HG03457 (cell line): ENCODE results near the gene ACOT11.

Source experiments
- ATAC-seq: cut with Tn5 transposase; IDR thresholded peaks from one replicate; pipeline ENCODE4 v1.9.1; 2021; ENCODE audit warnings: moderate number of reproducible peaks; ENCODE audit not compliant: unreplicated experiment

Gene ACOT11

DNA sequence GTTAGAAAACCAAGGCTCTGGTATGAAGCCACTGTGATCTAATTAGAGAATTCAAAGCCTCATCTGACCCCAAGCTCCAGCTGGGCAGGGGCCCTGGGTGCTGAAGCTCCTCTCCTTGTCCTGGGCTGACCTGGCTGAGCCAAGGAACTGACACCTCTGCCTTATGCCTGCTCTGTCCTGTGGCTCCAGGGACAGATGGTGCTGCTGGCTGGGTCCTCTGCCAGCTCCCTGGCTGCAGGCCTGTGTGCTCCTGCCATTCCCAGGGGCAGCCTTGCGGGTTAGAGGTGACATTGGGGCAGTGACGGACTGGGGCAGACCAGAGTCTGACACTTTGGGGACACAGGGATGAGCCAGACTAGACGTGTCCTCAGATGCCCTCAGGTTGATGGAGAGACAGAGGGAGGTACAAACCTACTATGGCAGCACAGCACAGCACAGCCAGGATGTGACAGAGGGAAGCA is 11.8 kb downstream of the ACOT11 start:
- ATAC-seq, result no peak

DNA sequence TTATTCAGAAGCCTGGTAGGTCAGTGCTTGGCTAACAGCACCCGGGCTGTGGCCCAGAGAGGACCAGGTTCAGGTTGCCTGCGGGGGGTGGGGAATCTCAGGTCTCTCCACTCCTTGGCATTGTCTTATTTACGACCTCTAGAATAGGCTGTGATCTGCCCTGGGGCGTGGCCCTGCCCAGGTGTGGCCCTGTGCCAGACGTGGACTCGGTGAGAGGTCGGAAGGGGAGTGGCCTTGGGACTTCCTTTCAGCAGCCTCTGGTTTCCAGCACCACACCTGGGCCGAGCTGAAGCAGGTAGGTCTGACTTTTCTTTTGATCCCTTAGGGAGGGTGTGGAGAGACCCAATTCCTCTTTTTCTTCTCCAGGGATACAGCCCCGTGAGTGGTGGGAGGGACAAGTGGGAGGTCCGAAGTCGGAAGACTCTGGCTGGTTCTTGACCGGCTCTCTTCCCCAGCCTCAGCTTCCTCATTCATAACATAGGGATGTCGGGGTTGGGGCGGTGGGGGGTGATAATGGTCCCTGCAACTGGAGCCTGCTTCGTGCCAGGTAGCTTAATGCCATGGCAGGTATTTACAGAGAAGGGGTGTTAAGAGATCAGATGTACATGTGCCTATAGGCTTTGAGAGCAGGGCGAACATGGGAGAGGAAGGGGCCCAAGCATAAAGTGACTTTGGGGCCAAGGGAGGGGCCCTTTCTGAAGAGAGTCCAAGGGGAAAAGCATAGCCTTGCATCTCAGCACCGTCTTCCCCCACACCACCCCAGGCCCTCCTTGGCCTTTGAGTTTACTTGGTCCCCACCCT is 16.5 kb downstream of the ACOT11 start:
- ATAC-seq, result no peak

DNA sequence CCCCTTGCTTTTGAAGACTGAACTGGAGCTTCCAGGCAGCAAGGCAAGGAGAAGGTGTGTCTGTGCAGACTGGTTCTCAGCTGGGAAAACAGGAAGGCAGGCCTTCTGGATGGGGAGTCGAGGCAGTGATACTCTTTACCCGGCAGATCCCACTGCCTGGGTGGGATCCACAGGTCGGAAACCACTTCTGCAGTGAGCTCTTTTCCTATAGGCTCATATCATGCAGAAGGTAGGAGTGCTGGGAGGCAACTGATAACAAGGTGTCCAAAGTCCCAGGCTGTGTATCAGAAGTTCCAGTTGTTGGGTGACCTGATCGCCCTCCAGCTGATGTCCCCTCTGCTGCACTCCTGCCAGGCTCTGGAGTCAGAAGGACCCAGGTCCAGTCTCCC is 17.1 kb downstream of the ACOT11 start:
- ATAC-seq, result no peak

DNA sequence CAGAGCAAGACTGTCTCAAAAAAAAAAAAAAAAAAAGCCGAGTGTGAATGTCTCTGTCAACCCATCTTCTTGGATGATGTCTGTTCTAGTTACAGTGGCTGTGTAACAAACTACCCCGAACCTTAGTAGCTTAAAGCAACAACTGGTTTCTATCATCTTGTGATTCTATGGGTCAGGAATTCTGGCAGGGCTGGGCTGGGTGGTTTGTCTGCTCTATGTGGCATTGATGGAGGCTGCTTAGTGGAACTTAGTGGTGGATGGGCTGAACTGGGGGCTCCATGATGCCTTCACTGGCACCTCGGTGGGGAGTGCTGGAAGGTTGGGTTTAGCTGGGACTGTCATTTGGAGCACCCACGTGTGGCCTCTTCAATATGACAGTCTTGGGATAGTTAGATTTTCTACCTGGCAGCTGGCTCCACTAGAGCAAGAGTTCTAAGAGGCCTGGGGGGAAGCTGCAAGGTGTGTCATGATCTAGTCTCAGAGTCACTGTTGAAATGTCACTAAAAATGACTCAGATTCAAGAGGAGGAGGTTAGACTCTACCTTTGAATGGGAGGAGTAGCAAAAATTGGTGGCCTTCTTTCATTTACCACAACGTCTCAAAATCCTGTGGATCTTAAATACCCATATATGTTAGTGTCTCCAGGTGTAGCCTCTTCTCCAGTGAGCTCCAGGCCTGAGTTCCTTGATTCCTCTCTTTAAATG is 18.6 kb downstream of the ACOT11 start:
- ATAC-seq, result no peak

DNA sequence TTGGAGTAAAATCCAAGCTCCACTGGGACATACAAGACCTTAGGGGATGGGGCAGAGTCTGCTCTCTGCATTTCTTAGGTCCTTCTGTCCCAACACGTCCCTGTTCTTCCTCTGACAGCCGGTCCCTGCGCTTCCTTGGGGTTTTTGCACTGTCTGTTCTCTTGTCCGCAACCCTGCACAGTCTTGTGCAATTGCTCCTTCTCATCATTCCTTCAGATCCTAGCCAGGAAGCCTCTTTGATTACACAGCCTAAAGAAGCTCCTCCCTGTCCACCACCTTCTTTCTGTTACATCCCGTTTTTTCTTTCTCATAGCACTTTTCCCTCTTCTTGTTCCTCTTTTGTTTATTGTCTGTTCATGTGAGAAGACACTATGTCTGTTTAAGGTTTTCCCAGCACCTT is 19.9 kb downstream of the ACOT11 start:
- ATAC-seq, result no peak

DNA sequence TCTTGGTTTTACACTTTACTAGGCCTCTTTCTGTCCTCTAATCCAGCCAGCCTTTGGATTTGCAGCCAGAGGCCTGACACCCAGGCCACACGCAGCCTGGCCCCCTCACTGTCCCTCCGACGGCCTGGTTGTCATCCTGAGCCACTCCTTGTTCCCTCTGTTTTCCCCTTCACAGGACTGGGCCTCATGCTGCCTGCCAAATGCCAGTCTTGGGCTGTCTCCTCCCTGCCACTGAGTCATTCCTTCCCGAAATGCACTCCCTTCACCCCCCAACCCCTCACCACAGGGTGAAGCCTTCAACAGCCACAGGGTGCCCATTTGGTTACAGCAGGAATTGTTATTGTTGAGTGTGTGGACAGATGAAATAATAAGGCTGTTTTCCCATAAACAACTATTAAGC is 21.3 kb downstream of the ACOT11 start:
- ATAC-seq, result no peak

DNA sequence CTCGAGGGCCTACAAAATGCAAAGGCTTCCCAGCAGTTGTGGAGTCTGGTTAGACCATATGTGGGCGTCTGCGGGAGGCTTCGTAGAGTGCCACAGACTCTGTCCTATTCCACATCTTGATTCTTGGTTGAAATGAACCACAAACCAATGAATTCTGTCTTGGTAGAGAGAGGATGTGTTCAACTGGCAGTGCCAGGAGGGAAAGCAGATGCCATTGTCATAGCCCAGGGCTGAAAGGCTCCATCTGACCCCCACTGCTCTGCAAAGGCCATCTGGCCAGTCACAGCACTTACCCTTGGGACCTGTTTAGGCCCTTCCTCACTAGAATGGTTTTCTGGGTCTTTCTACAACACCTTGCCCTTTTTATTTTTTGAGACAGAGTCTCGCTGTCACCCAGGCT is 22.1 kb downstream of the ACOT11 start:
- no peak for ATAC-seq

DNA sequence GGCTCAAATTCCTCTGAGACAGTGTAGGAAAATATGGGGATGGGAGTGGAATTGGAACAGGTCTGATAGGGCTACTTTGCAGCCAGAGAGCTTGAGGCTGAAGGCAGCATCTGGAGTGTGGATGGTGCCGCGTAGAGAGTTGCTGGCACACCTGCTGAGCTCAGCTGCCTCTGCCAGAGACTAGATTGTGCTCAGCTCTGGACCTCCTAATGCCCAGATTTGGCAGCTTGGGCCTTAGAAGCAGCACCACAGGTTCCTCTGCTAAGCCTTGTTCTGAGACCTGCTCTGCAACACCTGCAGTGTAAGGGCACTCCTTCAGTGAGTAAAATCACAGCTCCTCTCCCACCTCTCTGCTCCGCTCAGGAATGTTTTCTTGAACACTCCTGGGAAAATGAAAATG is 23.3 kb downstream of the ACOT11 start:
- ATAC-seq, result no peak

DNA sequence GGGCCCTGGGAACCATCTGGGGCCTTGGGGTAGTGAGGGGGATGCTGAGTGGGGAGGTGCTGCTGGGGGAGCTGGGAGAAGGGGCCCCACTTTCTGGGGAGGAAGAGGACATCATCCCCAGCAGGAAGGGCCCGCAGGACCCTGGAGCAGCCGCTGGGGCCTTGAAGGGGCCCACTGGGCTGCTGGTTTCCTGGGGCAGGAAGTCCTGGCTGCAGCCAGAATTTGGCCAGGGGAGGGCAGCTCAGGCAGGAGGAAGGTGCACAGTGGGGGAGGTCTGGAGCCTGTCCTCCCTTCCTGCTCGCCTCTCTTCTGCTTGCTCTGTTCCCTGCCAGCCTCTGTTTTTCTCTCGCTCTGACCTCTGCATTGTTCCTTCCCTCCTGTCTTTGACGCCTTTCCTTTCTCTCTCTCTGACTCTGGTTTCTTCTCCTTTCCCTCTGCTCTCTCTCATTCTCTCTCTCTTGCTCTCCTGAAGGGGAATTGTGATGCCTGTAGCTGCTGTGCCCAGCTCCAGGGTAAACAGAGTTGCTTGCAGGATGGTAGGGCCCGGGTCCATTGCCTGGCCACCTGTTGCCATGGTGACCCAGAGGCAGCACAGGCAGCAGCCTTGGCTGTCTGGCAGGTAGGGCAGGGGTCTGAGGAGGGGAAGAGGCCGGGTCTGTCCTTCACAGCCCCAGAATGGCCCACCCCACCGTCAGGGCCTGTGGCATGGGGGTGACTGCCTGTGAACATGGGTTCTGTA is 23.9 kb downstream of the ACOT11 start:
- no peak for ATAC-seq

DNA sequence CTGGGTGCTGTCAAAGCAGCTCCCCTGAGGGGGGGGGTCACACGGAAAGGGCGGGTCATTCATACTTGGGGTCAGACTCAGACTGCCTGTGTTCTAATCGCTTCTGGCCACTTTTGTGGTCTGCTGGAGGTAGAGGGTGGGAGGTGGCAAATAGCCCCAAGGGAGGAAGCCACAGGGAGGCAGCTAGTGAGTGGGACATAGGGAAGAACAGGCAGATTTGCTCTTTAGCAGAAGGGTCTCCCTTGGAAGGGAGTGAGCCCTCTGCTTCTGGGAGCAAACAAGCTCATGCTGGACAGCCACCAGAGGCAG is 24.5 kb downstream of the ACOT11 start:
- no peak for ATAC-seq

DNA sequence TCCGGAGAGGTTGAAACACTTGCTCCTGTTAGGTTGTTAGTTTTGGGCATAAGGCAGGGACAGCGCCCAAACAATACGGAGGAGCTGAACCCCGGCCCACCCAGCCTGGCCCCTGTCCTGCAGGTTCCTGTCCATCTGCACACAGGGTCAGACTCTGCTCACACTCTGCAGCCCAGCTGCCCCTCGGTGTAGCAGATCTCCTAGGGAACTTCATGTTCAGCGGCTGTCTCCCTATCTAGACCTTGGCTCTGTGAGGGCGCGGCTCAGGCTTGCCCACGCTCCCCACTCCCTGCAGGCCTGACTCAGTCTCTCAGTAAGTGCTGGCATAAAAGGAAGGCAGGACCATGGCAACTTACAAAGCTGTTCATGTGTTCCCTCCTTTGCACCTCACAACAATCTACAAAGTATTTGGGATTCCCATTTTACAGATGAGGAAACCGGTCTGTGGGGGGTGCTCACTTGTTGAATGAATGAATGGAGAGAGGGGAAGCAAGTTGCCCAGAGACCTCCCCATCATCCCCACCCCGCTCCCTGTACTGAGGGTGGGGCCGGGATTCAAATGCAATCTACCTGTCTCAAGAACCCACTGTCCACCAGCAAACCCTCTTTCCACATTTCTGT is 26.2 kb downstream of the ACOT11 start:
- no peak for ATAC-seq

DNA sequence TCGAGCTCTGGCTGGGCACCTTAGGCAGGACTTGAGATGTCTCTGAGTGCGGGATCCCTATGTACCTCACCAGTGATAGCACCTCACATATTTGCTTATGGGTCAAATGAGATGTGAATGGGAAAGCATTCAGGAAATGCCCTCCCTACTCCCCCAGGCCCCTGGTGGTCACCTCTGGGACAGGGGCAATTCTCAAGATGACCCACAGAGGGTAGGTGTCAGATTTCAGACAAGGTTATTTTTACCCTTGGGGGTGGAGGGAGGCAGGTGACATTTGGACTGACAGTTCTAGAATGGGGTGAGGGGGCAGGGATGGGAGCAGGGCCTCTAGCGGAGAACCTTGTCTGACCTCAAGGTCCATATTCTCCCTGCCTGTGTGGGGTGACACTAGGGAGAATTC is 27.1 kb downstream of the ACOT11 start:
- ATAC-seq, result no peak

DNA sequence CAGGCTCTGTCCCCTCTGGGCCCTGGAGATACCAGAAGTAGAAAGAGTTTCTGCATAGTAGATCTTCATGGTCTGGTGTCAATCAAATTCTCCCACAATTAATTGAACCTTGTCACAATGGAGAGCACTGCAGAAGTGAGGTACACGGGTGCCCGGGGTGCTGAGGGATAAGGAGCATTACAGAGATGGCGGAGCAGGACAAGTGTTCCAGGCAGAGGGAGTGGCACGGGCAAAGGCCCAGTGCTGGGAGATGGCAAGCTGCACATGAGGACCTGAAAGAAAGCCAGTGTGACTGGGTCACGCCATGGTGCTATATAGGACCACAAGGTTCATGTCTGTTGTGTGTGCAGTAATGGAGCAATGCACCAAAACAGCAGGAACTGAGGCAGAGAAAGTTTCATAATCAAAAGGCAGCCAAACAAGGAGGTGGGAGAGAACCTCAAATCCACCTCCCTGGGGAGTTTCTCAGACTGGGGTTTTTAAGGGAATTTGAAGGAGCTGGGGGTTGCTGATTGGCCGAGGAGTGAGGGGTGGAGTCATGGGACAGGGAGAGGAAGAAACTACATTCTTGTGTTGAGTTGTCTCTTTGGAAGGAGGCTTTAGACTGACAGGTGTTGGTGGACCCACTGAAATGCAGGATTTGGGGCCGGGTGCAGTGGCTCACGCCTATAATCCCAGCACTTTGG is 27.7 kb downstream of the ACOT11 start:
- no peak for ATAC-seq

DNA sequence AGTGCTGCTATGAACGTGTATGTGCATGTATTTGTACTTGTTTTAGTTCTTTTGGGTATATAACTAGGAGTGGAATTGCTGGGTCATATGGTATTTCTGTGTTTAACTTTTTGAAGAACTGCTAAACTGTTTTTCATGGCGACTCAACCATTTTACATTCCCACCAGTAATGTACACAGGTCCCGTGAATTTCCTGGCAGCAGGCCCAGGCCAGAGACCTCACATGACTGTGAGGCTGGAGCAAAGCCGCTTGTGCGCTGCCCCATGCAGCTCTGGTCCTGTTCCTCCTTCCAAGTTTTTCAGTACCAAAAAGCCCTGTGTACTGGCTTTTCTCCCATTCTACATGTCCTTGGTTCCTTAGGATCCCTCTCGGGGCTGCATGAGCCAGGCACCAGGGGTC is 29.6 kb downstream of the ACOT11 start:
- no peak for ATAC-seq

DNA sequence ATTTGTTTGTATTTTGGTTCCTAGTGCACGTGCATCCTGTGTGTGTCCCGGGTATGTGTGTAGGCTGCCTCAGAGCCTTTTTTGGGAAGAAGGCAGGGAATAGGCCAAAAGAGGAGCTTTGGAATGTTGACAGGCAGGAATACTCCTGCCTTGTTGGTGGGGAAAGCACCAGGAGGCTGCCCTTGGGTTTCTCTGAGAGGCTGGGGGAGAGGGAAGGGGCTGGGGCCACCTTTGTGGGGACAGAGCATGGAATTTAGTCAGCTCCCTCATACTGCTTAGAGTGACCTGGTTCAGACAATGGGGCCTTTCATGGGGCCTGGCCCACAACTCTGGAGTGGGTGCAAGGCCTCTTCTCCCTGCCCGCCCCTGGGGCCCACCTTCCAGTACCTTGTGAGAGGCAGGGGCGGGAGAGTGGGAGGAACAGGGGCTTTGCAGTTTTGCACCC is 31.3 kb downstream of the ACOT11 start:
- no peak for ATAC-seq

DNA sequence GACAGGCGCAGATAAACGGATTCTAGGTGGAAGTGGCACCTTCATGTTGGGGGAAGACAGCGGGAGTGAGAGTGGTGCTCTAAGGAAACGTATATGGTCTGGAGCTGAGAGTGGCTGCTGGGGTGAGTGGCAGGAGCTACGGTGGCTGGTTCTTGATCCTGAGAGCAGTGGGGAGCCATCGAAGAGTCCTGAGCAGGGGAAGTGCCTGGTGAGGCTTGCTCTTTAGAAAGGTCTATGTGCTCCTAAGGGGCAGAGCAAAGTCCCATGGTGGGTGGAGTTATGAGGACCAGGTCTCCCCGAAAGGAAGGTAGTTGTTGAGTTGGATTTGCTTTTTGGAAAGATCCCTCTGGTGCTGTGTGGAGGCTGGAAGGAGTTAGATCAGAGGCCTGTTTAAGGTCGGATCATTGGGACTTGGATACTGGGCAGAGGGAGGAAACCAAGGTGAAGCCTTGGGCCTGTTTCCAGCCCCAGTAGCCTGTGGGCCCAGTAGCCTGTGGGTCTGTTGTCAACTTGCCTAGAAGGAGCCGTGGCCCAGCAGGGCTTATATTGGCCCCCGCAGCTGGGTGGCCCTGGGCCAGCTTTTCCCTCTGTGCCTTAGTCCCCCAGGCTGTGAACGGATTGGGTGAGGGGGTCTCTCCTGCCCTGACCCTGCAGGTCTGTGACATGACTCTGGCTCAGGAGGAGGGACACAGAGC is 33.0 kb downstream of the ACOT11 start:
- no peak for ATAC-seq

DNA sequence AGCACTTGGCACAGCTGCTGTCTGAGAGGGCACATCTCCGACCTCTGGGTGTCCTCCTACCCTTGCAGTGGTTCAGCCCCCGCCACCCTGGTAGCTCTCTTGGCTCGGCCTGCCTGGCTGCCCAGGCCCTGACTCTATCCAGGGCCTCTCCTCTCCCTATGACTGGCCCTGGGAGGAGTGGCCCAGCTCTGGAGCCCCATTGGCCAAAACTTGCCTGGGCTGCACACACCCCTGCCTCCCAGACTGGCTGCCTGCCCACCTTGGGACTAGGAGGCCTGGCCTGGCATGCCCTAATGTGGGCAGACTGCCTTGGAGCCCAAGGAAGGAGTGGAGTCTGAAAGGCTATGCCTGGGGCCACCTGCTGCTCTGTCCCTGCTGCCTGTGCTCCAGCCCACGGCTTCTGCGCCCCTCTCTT is 33.6 kb downstream of the ACOT11 start:
- ATAC-seq, result no peak

DNA sequence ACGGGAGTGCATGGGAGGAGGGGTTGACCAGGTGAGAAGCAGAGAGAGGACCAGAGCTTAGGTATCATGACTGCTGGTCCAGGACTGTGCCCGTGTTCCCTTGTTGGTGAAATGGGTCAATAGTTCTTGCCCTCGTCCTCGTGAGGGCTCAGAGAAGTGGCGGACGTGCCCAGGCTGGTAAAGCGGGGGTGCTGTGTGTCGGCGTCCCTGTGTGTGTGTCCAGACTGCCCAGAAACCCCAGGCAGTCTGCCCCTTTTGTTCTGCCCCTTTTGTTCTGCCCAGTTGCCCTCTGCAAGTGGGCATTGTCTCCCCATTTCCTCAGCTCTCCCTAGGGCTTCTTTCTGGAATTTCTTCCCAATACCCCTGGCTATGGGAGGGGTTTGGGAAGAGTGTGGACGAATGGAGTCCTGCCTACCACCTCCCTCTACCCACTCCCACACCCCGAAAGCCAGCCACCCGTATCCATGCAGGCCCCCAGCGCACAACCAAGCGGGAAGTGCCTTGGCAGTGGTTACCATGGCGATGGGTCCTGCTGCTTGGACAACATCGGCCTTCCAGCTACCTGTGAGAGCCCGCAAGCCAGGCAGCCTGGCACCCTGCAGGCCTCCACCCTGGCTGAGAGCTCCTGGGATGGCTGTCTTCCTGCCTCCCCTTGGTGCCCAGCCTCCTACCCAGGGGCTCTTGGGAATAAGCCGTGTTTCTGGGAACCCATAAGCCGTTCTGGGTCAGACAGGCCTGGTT is 34.7 kb downstream of the ACOT11 start:
- no peak for ATAC-seq

DNA sequence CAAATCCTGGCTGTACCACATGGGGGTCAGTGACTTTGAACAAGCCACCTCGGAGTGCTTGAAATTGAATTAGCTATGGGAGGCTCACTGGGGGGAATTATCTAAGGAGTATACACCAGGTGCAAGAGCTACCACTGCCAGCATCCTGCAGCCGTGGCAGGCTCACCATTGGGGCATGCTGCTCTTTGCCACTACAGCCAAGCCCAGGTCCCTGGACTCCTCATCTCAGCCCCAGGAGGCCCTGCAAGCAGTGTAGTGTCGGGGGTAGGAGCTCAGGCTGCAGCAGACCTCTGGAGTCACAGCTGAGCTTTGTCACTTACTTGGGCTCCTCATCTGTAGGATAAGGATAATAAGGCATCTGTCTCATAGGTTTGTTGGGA is 35.3 kb downstream of the ACOT11 start:
- ATAC-seq, result no peak

DNA sequence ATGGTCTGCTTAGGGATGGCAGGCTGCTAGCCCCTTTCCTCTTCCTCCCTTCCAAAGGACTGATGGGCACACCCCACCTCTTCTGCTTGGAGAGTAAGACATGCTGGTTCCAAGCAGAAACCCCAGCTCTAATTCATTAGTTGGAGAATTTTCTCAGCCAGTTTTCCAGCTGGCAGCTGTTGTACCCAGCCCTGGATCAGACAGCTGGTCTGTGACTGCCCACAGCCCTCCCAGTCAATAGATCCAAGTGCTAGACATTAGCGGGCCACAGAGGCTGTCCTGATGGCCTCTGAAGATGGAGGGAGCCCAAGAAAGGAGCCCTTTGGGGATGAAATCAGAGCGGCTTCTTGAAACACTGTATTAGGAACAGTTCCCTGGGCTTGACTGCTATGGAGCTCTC is 35.8 kb downstream of the ACOT11 start:
- no peak for ATAC-seq
